Activated CD4-positive, alpha-beta T cell treated with anti-CD3 and anti-CD28 coated beads, Interleukin-2, amount 50 U/mL, for 48 hours (primary cell): ENCODE results near the gene AURKA.

Experiments used
- DNase-seq, 2 experiments: peaks; one replicate each; pipeline ENCODE4 v3.0.0-alpha.2; 2020

AURKA gene

DNA sequence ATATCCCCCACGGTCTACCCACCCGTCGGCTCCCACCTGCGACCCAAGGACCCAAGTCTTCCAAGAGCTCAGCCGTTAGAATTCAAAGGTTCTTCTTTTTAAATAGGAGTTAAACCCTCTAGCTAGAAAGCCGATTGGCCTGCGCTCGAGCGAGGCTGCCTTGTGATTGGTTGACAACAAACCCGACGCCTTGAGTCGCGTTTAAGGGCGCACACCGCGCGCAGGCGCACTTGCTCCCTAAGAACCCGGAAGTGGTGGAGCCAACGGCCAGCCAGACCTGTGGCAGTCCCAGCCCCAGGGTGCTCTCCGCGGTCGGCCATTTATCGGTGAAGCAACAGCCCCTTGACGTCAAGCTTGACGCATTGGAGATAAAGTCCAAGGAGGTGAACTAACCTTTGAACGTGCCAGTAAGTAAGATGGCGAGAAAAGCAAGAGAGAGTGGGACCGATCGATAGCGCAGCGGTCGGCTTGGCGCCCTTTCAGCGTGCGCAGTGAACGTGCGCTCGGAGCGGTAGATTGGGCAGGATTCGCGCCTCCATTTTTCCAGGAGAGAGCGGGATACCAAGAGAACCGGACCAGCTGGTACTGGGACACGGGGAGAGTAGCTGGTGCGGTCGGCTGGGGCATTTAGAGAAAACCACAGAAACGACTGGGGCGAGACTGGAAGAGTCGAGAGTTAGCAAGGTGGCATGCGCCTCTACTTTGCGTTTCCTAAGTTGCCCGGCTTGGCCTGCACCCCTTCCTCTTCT, at the start of gene AURKA, which contains the start of gene CSTF1:
Gene AURKA (minus strand): TSS at position 84 of the 749 bp plus-strand sequence. CDS start 4,018 bp downstream, outside the sequence.
Gene CSTF1 (plus strand): TSS at position 514 of the 749 bp plus-strand sequence. CDS start 2,908 bp downstream, outside the sequence.
- DNase-seq = peak; percentile 99 to 100

DNA sequence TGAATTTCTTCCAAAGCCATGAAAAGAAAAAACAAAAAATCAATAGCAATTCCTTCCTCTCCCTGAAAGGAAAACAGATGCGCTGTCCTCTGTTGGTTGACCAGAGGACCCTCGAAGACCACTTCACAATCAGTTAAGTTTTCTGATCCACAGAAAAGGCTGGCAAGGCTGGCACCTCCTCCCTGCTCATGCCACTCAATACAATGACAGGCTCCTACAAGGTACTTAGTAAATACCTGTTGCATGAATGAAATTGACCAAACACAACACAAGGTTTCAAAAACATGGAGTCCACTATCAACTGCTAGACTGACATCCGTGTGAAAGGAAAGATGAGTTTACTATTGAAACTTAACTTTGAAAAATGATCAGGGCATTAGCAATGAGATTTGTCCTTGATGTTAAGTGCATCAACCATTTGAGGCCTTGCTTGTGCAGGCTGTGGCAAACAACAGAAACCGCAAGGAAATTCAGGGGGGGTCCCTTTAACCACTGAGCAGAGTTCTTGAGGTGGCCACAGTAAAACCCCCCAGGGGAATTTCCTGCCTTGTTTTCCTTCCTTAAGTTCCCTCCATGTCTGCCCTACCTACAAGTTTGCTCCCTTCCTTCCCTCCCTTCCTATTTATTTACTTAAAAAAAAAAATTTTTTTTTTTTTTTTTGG, 48.5 kb upstream of the AURKA start:
- peak; percentile 51 to 66 for DNase-seq

DNA sequence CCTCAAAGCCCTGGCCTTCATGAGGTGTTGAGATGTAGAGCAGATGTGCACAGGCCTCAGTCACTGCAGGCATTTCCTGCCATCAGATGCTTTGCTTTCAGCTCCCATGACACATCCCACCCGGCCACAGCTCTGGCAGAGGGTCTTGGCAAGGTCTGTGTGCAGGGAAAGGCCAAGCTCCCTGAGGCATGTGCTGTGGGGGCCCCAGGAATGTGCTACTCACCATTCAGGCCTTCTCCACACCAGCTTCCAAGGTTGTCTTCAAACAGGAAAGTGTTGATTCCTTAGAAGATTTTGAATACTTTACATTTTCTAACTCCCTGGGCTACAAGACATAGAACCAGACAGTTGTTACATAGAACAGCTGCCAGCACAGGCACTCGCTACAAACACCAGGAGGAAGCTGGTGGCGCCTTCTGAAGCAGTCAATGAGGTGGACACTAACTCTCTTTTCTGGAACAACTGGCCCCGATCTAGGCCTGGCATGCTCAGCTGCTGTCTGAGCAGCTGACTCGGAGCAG, 47.8 kb upstream of the AURKA start:
- peak in 1 of 2 experiments; percentile 17 for DNase-seq

DNA sequence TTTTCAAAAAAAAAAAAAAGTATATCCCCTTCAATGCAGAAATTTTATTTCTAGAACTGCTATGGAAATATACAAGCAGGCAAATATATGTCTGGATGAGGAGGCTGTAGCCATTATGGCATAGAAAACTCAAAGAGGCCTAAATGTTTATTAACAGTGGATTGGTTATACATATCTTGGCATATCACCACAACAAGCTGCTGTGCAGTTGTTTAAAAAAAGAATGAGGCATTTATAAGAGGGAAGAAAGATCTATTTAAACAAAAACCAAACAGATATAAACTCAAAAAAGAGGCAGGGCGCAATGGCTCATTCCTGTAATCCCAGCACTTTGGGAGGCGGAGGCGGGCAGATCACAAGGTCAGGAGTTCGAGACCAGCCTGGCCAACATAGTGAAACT, 46.3 kb upstream of the AURKA start:
- DNase-seq = no peak

DNA sequence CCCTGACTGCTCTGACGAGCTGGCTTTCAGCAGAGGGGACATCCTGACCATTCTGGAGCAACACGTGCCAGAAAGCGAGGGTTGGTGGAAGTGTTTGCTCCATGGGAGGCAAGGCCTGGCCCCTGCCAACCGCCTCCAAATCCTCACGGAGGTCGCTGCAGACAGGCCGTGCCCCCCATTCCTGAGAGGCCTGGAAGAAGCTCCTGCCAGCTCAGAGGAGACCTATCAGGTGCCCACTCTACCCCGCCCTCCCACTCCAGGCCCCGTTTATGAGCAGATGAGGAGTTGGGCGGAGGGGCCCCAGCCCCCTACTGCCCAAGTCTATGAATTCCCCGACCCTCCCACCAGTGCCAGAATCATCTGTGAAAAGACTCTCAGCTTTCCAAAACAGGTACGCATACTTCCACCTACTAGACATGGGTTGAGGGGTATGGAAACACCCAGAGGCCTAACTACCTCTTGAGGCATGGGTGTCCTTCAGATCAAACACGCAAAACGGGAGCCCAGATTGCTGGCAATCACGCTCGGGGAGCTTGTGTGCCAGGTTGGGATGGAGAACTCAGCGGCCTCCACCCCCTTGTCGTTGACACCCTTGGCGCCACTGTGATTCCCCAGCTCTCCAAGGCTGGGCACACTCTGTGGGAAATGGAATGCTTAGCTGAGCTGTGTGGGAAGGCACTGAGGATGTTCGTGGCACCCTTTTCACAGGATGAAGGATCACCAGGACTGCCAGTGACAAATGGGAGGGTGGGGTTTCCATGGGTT, 45.4 kb upstream of the AURKA start:
- DNase-seq = no peak

DNA sequence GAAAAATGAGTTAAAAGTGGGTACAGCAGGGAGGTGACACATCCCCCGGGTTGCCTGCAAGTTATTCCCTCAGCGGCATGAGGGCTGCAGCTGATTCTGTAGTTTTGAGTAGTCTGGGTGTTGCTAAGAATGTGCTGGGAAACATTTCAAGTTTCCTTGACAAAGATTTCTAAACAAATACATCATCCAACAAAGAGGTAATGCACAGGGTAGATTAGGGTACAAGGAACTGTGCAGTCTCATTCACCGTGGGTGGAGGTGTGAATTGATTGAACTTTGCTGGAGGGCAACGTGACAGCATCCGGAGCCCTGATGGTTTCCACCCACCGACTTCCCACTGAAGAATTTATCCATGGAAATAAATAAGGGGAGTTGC, 41.9 kb upstream of the AURKA start:
- no peak for DNase-seq

DNA sequence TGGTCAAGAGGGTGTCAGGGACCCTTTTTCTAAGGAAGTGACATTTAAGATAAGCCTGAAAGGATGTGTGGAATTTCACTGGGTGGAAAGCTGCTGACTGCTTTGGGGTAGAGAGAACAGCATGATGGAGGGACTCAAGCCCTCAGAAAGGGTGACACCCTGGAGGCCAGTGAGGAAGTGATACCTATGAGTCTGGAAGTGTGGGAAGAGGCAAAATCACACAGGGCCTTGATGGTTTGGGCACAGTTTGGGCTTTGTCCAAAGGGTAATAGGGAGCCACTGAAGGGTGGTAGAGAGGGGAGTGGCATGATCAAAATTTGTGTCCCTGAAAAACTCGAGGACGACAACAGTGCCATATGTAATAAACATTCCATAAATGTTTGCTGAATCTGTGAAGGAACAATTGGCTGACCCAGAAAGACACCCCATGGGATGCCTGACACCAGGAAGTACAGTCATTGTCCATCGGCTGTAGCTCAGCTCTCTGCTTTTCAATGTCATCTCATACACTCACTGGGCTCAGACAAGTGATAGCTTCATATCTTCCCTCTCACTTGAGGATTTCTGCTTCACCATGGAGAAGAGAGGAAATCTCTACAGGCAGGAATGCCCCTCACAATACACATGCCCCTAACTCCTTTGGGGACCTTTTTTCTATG, 41.3 kb upstream of the AURKA start:
- DNase-seq = no peak

DNA sequence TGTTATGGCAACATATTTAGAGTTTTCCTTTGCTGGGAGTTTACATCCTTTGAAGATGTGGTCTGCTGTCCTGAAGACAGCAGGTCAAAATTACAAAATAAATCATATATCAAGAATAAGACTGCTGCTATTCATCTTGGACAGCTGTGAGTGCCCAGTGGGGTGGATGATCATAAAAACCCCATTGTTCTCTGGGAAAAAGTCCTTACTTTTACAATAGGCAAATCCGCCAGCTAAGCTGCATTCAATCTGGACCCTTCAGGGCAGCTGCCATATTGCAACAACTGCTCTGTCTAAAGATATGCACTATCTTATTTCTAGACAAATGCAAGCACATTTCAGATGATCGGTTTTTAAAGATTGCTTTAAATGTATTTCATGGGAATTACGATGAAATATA, 39.5 kb upstream of the AURKA start:
- no peak for DNase-seq

DNA sequence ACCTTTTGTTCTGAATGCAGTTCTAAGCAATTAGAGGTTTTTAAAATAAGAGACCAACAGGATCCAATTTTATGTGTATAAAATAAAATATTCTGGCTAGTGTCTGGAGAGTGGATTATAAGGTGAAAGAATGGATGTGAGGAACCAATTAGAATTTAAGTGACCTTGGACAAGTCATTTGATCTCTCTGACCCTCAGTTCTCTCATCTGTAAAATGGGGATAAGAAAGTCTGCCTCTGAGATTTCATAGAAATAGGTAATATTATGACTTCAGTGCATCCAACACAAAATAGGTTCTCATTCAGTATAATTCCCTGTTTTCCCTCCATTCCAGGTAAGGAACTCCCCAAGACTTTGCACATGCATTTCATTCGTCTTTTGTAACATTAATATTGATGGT, 38.9 kb upstream of the AURKA start:
- DNase-seq = no peak

DNA sequence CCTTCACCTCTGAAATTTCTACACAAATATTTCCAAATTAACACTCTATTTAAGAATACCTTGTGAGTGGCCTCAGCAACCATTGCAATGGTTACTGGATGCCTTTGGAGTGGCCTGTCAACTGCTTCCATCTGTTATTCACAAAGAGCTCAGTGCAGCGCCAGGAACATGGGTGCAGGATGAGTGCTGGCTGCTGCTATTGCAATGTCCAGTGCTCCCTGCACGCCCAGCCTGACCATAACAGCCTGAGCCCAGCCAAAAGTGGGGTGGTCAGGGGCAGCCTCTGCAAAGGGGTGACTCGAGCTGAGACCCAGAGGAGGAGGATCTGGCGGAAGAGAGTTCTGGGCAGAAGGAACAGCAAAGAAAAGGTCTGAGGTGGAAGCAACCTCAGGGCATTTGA, 38.4 kb upstream of the AURKA start:
- no peak for DNase-seq

DNA sequence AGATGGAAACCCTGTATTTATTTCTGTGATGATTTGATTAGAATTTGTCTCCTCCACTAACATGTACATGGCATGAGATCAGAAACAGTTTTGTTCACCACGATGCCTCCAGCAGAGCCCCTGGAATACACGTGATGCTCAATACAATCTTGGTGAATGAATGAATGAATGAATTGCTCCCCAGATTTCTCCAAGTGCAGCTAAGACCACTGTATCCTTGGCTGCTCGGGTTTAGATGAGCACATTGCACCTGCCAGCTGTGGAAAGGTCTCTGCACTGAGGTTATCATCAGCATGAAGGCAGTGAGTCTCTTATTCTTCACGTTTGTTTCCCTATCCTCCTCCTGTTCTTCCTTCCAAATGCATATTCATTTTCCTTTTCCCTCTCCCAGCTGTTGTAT, 37.9 kb upstream of the AURKA start:
- DNase-seq = no peak

DNA sequence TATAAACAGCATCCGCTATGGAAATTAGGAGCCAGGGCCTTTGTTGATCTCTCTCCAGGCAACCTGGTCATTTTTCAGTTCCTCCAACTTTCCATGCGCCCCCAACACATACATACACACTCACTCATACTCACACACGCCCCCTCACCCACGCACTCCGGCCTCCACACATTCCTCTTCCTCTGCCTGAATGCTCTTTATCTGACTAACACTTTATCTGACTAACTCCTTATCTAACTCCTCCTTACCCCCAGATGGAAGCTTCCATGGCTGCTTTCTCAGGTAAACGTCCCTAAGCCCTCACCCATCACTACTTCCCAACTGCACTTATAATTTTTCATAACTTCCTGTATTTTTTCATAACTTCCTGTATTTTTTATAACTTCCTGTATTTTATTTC, 37.5 kb upstream of the AURKA start:
- DNase-seq = peak; percentile 51 to 57

DNA sequence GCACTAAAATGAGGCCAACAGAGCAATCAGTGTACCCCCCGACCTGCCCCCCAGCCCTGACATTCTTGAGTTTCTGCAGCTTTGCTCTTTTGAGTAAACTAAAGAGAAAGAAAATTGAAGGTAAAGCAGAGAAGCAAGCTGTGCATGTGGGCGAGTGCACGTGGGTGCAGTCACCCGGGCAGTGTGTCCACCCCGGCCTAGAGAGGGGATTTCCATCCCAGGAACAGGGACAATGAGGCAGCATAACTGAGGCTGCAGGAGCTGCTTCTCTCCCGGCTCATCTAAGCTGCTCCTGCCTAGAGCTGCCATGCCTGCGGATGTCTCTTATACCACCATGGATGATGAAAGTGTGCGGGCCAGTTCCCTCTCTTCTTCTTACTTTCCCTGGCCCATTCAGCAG, 36.9 kb upstream of the AURKA start:
- no peak for DNase-seq

DNA sequence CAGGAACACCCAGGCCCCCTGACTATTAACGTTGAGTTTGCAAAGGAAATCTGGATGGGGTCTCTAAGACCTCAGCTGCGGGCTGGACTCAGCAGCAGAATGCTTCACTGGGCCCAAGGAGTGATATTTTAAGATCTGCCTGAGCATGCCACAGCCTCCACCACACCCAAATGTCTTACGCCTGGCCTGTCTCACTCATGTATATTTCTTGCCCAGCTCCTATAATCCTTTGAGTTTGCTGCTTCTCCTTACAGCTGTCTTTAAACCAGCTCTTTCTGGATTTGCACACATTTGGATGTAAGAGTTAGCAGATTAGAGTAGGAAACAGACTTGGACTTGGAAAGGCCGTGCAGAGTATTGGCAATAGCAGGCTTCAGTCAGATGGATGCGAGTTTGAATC, 36.4 kb upstream of the AURKA start:
- no peak for DNase-seq

DNA sequence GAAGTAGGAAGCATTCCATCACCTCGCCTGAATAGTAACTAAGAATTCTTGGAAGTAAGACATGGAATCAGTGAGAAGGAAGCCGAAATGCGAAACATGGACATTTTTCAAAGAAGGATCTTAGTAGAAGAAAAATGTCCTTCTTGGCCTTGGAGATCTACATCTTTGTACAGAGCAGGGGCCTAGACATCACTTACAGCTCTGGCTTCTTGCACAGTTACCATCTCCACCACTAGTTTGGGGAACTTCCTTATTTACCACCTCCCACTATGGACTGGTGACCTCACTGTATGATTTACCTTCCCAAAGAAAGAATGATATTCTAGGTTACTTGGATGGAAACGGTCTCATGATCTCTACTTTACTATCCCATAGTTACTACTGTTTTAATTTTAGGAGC, 35.8 kb upstream of the AURKA start:
- DNase-seq = no peak

DNA sequence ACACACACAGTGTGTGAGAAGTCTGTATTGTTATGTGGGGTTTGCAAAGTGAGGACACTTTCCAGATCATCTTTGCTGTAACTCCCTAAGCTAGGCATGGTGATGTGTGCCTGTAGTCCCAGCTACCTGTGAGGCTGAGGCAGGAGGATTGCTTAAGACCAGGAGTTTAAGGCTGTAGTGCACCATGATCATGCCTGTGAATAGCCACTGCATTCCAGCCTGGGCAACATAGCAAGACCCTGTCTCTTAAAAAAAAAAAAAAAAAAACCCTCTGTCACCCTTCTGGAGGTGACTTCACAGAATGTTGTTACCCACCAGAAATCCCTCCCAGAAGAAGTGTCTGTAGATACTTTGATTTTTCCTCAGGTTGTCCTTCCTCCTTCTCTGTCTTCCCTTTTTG, 34.9 kb upstream of the AURKA start:
- DNase-seq = no peak

DNA sequence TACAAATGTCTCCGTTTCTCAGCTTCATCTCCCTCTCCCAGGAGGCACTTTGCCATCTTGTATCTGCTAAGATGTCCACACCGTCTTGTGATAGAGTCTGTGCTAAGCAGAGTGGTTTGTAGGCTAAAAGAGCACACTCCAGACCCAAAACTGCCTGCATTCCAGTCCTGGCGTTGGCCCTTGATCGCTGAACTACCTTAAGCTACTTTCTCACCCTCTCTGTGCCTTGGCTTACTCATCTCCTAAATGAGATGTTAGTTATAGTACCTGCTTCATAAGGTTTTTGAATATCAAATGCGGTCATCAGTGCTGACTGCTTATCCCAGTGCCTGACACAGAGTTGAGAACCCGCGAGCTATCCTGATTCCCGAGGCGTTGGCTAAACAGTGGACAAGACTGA, 34.0 kb upstream of the AURKA start:
- DNase-seq = no peak

DNA sequence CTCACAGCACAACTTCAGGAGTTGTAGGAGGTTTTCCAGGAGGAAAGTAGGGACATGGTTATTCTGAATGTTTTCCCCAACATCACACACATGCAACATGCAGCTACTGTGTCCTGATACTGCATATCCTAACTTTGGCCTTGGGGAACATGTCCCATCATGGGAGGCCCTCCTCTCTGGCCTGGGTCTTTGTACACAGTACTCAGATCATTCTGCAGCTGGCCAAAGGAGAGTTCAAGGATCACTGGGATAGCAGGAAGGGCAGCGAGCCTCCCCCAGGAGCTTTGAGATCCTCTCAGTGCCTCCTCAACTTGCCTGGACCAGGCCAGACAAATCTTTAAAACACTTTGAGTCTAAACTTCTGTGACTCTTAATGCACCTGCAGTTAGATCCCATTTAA, 32.9 kb upstream of the AURKA start:
- DNase-seq = no peak

DNA sequence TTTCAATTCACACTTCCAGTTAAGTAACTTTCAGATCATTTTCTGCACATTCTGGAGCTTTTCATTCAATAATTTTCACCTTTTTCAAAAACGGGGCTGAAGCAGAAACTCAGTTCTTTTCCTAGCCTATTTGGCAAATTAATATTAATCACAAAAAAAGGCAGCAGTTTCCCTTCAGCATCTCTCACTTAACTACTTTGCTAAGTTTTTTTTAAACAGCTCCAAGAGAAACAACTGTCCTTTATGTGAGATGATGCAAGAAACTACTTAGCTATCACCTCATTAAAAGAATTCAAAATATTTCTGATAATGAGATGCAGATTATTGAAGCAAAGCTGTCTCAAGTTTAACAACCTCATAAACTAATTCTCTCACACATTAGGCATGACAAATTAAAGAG, 31.9 kb upstream of the AURKA start:
- DNase-seq = no peak

DNA sequence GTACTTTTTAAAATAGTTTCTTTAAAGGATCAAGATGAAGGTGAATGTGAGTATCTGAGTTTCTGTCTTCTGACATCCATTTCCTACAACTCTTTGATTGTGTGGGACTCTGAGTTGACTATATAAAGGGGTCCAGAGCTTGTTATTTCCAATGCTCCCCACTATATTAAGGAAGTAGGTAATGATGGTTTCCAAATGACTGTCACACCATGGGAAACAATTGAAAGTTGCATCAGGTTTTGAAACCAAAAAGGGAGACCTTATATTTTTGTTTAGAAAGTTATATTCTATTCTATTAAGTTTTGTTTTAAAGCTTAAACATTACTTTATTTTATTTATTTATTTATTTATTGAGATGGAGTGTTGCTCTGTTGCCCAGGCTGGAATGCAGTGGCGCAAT, 31.2 kb upstream of the AURKA start:
- no peak for DNase-seq

DNA sequence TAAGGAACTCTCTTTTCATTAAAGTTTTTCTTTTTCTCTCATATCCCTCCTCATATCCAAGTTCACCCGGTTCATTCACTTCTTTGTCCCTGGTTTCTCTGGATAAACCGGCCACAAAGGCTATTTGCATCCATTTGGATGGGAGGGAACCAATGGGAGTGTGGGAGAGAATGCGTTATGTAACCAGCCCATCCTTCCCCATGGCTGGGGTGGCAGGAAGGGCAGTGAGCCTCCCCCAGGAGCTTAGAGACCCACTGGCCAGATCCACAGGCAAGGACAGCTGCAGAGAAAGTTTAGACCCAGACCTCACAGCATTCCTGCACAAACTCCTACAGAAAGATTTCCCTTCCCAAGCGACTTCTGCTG, 30.8 kb upstream of the AURKA start:
- no peak for DNase-seq

DNA sequence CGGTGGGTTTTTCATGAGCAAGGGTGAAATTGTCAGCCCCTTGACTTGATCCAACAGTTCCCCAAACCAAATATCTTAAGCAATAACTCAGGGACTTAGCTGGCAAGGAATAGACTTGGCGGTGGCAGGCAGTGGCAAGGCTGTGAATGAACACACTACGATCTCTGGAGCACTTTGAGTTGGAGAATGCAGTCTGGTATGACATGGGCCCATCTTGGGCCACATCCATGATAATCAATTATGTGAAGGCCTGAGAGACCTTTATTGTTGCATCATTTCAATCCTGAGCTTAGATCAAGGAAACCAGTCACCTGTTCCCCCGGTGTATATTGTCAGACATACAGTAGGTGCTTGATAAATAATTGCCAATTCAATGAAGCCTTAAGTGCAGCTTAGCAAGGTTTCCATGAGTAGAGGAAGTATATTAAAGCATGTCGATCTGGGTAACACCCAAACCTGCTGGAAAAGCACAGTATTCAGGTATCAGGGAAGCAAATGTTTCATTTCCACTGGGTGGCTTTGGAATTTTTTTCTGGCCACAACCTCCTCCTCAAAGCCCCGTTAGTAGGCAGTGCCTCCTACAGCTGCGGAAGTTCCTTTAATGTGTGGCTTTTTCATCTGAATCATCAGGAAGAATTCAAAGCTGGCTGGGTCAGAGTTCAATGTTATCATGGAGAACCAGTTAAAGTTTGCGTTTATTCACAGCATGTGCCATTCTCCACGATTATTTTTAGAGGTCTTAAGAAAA, 30.2 kb upstream of the AURKA start:
- no peak for DNase-seq
